ENCODE data around the gene ZMPSTE24. TPM values are rescaled to one million over a fixed set of nuclear protein-coding genes. Genes with fewer than 3 reads are reported as not detected.
"Not testable (repeated sequence)": the region's sequence is repeated elsewhere in the genome, so short reads cannot be mapped to it uniquely, and the experiment has no call there.

Gene ZMPSTE24
- total RNA-seq, 1 experiment from 2014 or later, result 39.6 TPM

GRCh38 chr1:40341491-40342380 is 83.7 kb downstream of the ZMPSTE24 start:
- ChIA-PET RAD21 (ENCODE audit: low non-redundant PET in 1 of 2, low total read pairs in 2 of 2, uncharacterized antibody in 2 of 2, unreplicated experiment in 2 of 2) (no interaction called here), POLR2A (no interaction called here), CTCF (interaction anchor here (1.0 to 6.7 kb wide), 4 partner anchors 26 to 199 kb away, joined by 3 to 82 read pairs (median 4); no protein-coding TSS in a partner anchor)
- intact Hi-C loops (cut with micrococcal nuclease), result no loop called here
- Histone ChIP-seq H3K9me3 (ENCODE audit: control insufficient read depth in 1 of 2, insufficient read depth in 1 of 2, low read depth in 1 of 2, low read length in 2 of 2) (no peaks in the 10 kb centered on the region), H3K9ac (ENCODE audit: low read length) (no peak overlapping the region), H2AFZ (ENCODE audit: low read depth, low read length, poor library complexity, severe bottlenecking) (no peak overlapping the region), H3K4me1 (ENCODE audit: control insufficient read depth in 1 of 2, insufficient read depth in 2 of 2, low read length in 2 of 2) (peaks cover 0 to 4% of the 10 kb centered on the region in 2 experiments; a peak in 1 of 4 replicates), H3K36me3 (ENCODE audit: control insufficient read depth in 1 of 2, insufficient read depth in 2 of 2, low read length in 2 of 2) (no peaks in the 10 kb centered on the region), H3K4me2 (ENCODE audit: low read length) (no peak overlapping the region), H3K9me2 (ENCODE audit: insufficient read depth) (no peaks in the 10 kb centered on the region), H3K27ac (ENCODE audit: low read depth, low read length) (no peak overlapping the region), H3K27me3 (ENCODE audit: insufficient read depth, low read length) (no peaks in the 10 kb centered on the region), H3K4me3 (replicated peaks in 1 of 2; ENCODE audit: low read depth in 1 of 2, low read length in 2 of 2) (no peak overlapping the region), H4K20me1 (ENCODE audit: insufficient read depth) (no peaks in the 10 kb centered on the region), H3K79me2 (ENCODE audit: insufficient read depth, low read length) (no peaks in the 10 kb centered on the region)
- DNase-seq (ENCODE audit: low read depth, low spot score), result no peak
- TF ChIP-seq CBX3 (IDR thresholded peaks at IDR 0.05; ENCODE audit: low read depth) (no peak), JUND (IDR thresholded peaks at IDR 0.05) (no peak), ZBTB33 (IDR thresholded peaks at IDR 0.05; ENCODE audit: extremely low read depth, insufficient replicate concordance, low read length) (no peak), MAX (IDR thresholded peaks at IDR 0.05) (no peak), YY1 (IDR thresholded peaks at IDR 0.05; ENCODE audit: extremely low read depth, insufficient replicate concordance, low read depth, low read length) (no peak), EZH2phosphoT487 (IDR thresholded peaks at IDR 0.05; ENCODE audit: borderline replicate concordance) (no peak), RAD21 (IDR thresholded peaks at IDR 0.05; ENCODE audit: low read depth) (no peak), SIN3A (IDR thresholded peaks at IDR 0.05; ENCODE audit: low read depth) (no peak), SP1 (IDR thresholded peaks at IDR 0.05; ENCODE audit: low read depth) (no peak), TCF7L2 (IDR thresholded peaks at IDR 0.05; ENCODE audit: borderline replicate concordance, extremely low read depth, insufficient read depth, insufficient read length) (no peak), EGR1 (IDR thresholded peaks at IDR 0.05; ENCODE audit: low read depth) (no peak), CTCF (IDR thresholded peaks at IDR 0.05 in 2 of 3, conservative IDR thresholded peaks at IDR 0.05 in 1 of 3; ENCODE audit: borderline replicate concordance in 1 of 3, insufficient read depth in 1 of 3, low read depth in 2 of 3, low read length in 2 of 3) (no peak), POLR2AphosphoS5 (IDR thresholded peaks at IDR 0.05; ENCODE audit: low read depth, low read length) (no peak), ZFX (IDR thresholded peaks at IDR 0.05) (no peak)
- no peak for ATAC-seq
- no TSS peak for BruUV-seq (replicated peaks)

- CTCF ChIA-PET, result interaction anchor here (1.9 to 6.7 kb wide), 2 partner anchors 62 to 200 kb away, joined by 4 to 82 read pairs; no protein-coding TSS in a partner anchor
- H3K9me3 ChIP-seq (ENCODE audit: control insufficient read depth in 1 of 2, insufficient read depth in 1 of 2, low read depth in 1 of 2, low read length in 2 of 2); H3K36me3 ChIP-seq (ENCODE audit: control insufficient read depth in 1 of 2, insufficient read depth in 2 of 2, low read length in 2 of 2); H3K9ac ChIP-seq (ENCODE audit: low read length); H3K9me2 ChIP-seq (ENCODE audit: insufficient read depth); H3K4me3 ChIP-seq (replicated peaks in 1 of 2; ENCODE audit: low read depth in 1 of 2, low read length in 2 of 2); H3K27ac ChIP-seq (ENCODE audit: low read depth, low read length); H3K27me3 ChIP-seq (ENCODE audit: insufficient read depth, low read length); H3K79me2 ChIP-seq (ENCODE audit: insufficient read depth, low read length); H2AFZ ChIP-seq (ENCODE audit: low read depth, low read length, poor library complexity, severe bottlenecking); RAD21 ChIA-PET (ENCODE audit: low non-redundant PET in 1 of 2, low total read pairs in 2 of 2, uncharacterized antibody in 2 of 2, unreplicated experiment in 2 of 2); H3K4me1 ChIP-seq (ENCODE audit: control insufficient read depth in 1 of 2, insufficient read depth in 2 of 2, low read length in 2 of 2); ATAC-seq; POLR2A ChIA-PET; H4K20me1 ChIP-seq (ENCODE audit: insufficient read depth); H3K4me2 ChIP-seq (ENCODE audit: low read length); DNase-seq (ENCODE audit: low read depth, low spot score); BruUV-seq (replicated peaks); intact Hi-C loops (cut with micrococcal nuclease): not testable (repeated sequence)
These were observed 84.3 kb downstream of the ZMPSTE24 start for GRCh38 chr1:40342381-40342717.
